Parathyroid adenoma (tissue), 2 donors: ENCODE results near the gene TMEM186.
"Not testable (repeated sequence)": the region's sequence is repeated elsewhere in the genome, so short reads cannot be mapped to it uniquely, and the experiment has no call there.

Experiments
- H2AFZ ChIP-seq: fragments of 300-600 bp; sonication (generic); one replicate; pipeline ENCODE4 v1.7.0; 2017; ENCODE audit warnings: antibody characterized with exemption, mild to moderate bottlenecking
- H3K27ac ChIP-seq: fragments of 300-600 bp; sonication (generic); one replicate; pipeline ENCODE4 v1.7.0; 2017
- H3K27me3 ChIP-seq: fragments of 300-600 bp; sonication (generic); one replicate; pipeline ENCODE4 v1.7.0; 2017; ENCODE audit warnings: low read length; ENCODE audit not compliant: control insufficient read depth, insufficient read depth
- H3K36me3 ChIP-seq: fragments of 300-600 bp; sonication (generic); one replicate; pipeline ENCODE4 v1.7.0; 2017; ENCODE audit warnings: low read length; ENCODE audit not compliant: control insufficient read depth, insufficient read depth
- H3K4me1 ChIP-seq: fragments of 300-600 bp; sonication (generic); one replicate; pipeline ENCODE4 v1.7.0; 2017; ENCODE audit warnings: control low read depth
- H3K4me2 ChIP-seq: fragments of 300-600 bp; sonication (generic); one replicate; pipeline ENCODE4 v1.7.0; 2017; ENCODE audit warnings: low read length
- H3K4me3 ChIP-seq: fragments of 300-600 bp; sonication (generic); one replicate; pipeline ENCODE4 v1.7.0; 2017; ENCODE audit warnings: low read depth, low read length
- H3K79me2 ChIP-seq: fragments of 300-600 bp; sonication (generic); one replicate; pipeline ENCODE4 v1.7.0; 2017; ENCODE audit warnings: control low read depth
- H3K9ac ChIP-seq: fragments of 300-600 bp; sonication (generic); one replicate; pipeline ENCODE4 v1.7.0; 2017; ENCODE audit warnings: mild to moderate bottlenecking
- H3K9me3 ChIP-seq: fragments of 300-600 bp; sonication (generic); one replicate; pipeline ENCODE4 v1.7.0; 2017; ENCODE audit warnings: low read length; ENCODE audit not compliant: control insufficient read depth
- CTCF ChIP-seq: fragments of 300-600 bp; sonication (generic); IDR thresholded peaks from one replicate; pipeline ENCODE4 v1.7.0; 2017; ENCODE audit warnings: antibody characterized with exemption, mild to moderate bottlenecking
- donor health status: primary hyperparathyroidism.

Gene TMEM186

DNA sequence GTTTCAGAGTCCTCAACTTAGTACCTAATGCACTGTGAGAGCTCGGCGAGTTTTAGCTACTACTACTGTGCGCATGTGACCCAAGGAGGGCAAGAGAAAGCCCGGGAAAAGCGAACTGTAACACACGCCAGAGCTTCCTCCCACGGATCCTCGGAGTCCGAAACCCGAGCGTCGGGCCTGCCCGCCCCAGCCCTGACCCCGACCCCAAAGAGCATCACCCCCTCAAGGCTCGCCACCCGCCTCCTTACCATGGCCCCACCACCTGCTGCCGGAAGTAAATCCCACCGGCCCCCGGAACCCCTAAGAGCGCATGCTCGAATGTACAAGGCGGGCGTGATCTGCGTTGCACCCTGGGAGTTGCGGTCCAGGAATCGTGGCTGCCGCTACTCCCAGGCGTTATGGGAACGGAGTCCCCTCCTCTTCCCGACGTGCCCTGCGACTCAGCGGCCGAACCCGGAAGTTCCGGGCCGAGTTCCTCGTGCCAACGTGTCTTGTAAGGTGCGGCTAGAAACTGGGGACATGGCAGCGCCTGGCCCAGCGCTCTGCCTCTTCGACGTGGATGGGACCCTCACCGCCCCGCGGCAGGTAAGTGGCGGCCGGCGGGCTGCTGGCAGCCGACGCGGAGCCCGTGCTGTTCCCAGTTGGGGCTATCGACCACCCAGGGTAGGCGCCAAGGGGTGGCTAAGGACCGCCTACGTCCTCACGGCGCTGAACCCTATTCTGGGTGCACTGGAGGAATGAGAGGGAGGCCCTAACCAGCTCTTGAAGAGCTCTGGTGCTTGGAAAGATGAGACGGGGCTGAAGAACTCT is at the start of gene TMEM186, which contains the start of gene PMM2:
Gene TMEM186, minus strand, starts transcription at position 276 of the 810 bp plus-strand sequence. Its CDS starts 25 bp downstream, at position 251.
Gene PMM2, plus strand, starts transcription at position 476 of the 810 bp plus-strand sequence. Its CDS starts 44 bp downstream, at position 520.
- no peak for TF ChIP-seq CTCF
- peak within 1 kb of the TSS; percentile 98 for H2AFZ ChIP-seq
- peak within 1 kb of the TSS; percentile 67 for H3K27ac ChIP-seq
- H3K4me3 ChIP-seq, result peak within 1 kb of the TSS; percentile 92
- H3K27me3 ChIP-seq, result no peaks in the 10 kb centered on the region
- peaks cover 19% of the 10 kb centered on the region for H3K79me2 ChIP-seq
- peaks cover 6% of the 10 kb centered on the region for H3K4me1 ChIP-seq
- no peaks in the 10 kb centered on the region for H3K9me3 ChIP-seq
- H3K4me2 ChIP-seq, result peak within 1 kb of the TSS; percentile 91
- peak within 1 kb of the TSS; percentile 77 for H3K9ac ChIP-seq
- H3K36me3 ChIP-seq, result no peaks in the 10 kb centered on the region

GRCh38 chr16:8847145-8847544 is 49.7 kb upstream of the TMEM186 start:
- H3K4me2 ChIP-seq, result no peak overlapping the region
- no peaks in the 10 kb centered on the region for H3K27me3 ChIP-seq
- no peaks in the 10 kb centered on the region for H3K79me2 ChIP-seq
- H2AFZ ChIP-seq, result no peak overlapping the region
- H3K9me3 ChIP-seq, result no peaks in the 10 kb centered on the region
- no peak overlapping the region for H3K27ac ChIP-seq
- TF ChIP-seq CTCF, result no peak
- no peaks in the 10 kb centered on the region for H3K36me3 ChIP-seq
- H3K4me1 ChIP-seq, result peaks cover under 1% of the 10 kb centered on the region
- no peak overlapping the region for H3K4me3 ChIP-seq
- no peak overlapping the region for H3K9ac ChIP-seq

- H3K79me2 ChIP-seq, result no peaks in the 10 kb centered on the region
- peaks cover 2% of the 10 kb centered on the region for H3K4me1 ChIP-seq
- no peak overlapping the region for H3K4me2 ChIP-seq
- no peak overlapping the region for H3K27ac ChIP-seq
- H3K27me3 ChIP-seq, result no peaks in the 10 kb centered on the region
- no peak overlapping the region for H3K4me3 ChIP-seq
- H2AFZ ChIP-seq, result no peak overlapping the region
- H3K9ac ChIP-seq, result no peak overlapping the region
- H3K36me3 ChIP-seq, result no peaks in the 10 kb centered on the region
- H3K9me3 ChIP-seq, result no peaks in the 10 kb centered on the region
- TF ChIP-seq CTCF, result no peak
Observed at GRCh38 chr16:8846401-8846932, 49.0 kb upstream of the TMEM186 start.

DNA sequence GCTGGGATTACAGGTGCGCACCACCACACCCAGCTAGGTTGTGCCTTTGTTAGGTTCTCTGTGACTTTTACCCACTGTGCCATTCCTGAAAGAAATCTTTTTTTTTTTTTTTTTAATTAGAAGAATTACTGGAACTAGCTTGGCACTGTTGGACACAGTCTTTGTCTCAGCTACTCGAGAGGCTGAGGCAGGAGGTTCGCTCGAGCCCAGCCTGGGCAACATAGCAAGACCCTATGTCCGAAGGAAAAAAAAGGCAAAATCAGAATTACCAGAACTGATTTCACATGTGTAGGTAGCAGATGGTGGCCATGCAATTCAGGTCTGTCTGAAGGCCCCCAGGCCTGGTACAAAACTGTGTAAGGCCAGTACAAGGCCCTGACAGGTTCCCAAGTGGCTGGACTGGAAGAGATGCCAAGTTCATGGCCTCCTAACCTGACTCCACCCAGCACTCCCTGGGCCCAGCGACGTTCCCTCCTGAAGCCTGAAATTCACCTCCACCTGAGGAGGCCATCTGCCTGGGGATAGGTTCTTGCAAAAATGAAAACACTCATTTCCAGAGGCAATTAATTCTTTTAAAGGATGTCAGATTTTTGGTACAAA is 48.4 kb upstream of the TMEM186 start:
- H3K4me2 ChIP-seq, result no peak overlapping the region
- H3K27ac ChIP-seq, result no peak overlapping the region
- H3K4me3 ChIP-seq, result no peak overlapping the region
- H3K36me3 ChIP-seq, result no peaks in the 10 kb centered on the region
- no peaks in the 10 kb centered on the region for H3K9me3 ChIP-seq
- H3K79me2 ChIP-seq, result no peaks in the 10 kb centered on the region
- no peaks in the 10 kb centered on the region for H3K27me3 ChIP-seq
- H3K9ac ChIP-seq, result no peak overlapping the region
- peaks cover 2% of the 10 kb centered on the region for H3K4me1 ChIP-seq
- no peak overlapping the region for H2AFZ ChIP-seq
- no peak for TF ChIP-seq CTCF

DNA sequence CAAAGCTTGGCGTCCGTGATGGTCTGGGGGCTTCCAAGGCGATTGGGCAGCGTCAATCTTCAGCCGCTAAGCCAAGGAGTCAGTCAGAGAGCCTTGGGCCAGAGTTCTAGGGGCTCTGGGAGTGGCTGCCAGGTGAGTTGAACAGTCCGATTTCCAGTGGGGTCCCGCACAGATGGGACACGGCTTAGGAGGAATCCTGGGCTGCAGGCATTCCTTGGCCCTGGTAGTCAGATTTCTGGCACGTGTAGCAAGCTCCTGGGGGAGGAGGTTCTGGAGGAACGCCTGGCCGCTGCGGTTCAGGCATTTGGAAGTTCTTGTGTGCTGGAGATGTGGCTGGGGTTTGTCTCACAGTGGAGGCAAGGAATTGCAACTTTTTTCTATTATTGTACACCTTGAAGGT is 45.9 kb upstream of the TMEM186 start:
- not testable (repeated sequence) for H3K79me2 ChIP-seq, H3K4me3 ChIP-seq, H3K4me1 ChIP-seq, H2AFZ ChIP-seq, H3K9ac ChIP-seq, H3K4me2 ChIP-seq, H3K9me3 ChIP-seq, H3K27me3 ChIP-seq, H3K36me3 ChIP-seq, H3K27ac ChIP-seq

GRCh38 chr16:8842016-8842415 is 44.6 kb upstream of the TMEM186 start:
- H3K27me3 ChIP-seq, H3K27ac ChIP-seq, H3K36me3 ChIP-seq, H3K79me2 ChIP-seq, H3K4me3 ChIP-seq, H3K4me2 ChIP-seq, H3K4me1 ChIP-seq, H3K9ac ChIP-seq, H3K9me3 ChIP-seq, H2AFZ ChIP-seq: not testable (repeated sequence)

- not testable (repeated sequence) for H3K9me3 ChIP-seq
Observed at GRCh38 chr16:8837594-8837993, 40.2 kb upstream of the TMEM186 start.

More at GRCh38 chr16:8837594-8837993, 40.2 kb upstream of the TMEM186 start:
- H3K27ac ChIP-seq, H2AFZ ChIP-seq, H3K27me3 ChIP-seq, H3K9ac ChIP-seq, H3K4me1 ChIP-seq, H3K36me3 ChIP-seq, H3K4me2 ChIP-seq, H3K79me2 ChIP-seq, H3K4me3 ChIP-seq: not testable (repeated sequence)
